Endodermal cell (in vitro differentiated cells): ENCODE data around the gene CLN6. TPM values are rescaled to one million over a fixed set of nuclear protein-coding genes. Genes with fewer than 3 reads are reported as not detected.

Source experiments
- DNase-seq: peaks from one replicate; pipeline ENCODE4 v3.0.0-alpha.2; 2017
- H3K27ac ChIP-seq: 2 replicates; pipeline ENCODE4 v1.5.1; 2013; ENCODE audit warnings: mild to moderate bottlenecking, low read depth, low read length, moderate library complexity
- H3K27me3 ChIP-seq: 2 replicates; pipeline ENCODE4 v1.6.1; 2013; ENCODE audit warnings: mild to moderate bottlenecking, low read length, moderate library complexity; ENCODE audit not compliant: insufficient read depth, control insufficient read depth, poor library complexity, severe bottlenecking
- H3K36me3 ChIP-seq: 2 replicates; pipeline ENCODE4 v1.7.0; 2013; ENCODE audit warnings: mild to moderate bottlenecking, low read length, moderate library complexity; ENCODE audit not compliant: control insufficient read depth, insufficient read depth
- H3K4me1 ChIP-seq: one replicate; pipeline ENCODE4 v1.7.0; 2013; ENCODE audit warnings: low read length; ENCODE audit not compliant: control insufficient read depth, insufficient read depth
- H3K4me3 ChIP-seq: 2 replicates; pipeline ENCODE4 v1.5.1; 2013; ENCODE audit warnings: mild to moderate bottlenecking, low read length, moderate library complexity
- H3K9ac ChIP-seq: 2 replicates; pipeline ENCODE4 v1.6.1; 2013; ENCODE audit warnings: mild to moderate bottlenecking, low read length, moderate library complexity; ENCODE audit not compliant: poor library complexity, severe bottlenecking; ENCODE audit errors: extremely low read depth
- H3K9me3 ChIP-seq: 2 replicates; pipeline ENCODE4 v1.6.1; 2013; ENCODE audit warnings: mild to moderate bottlenecking, low read length, moderate library complexity; ENCODE audit not compliant: control insufficient read depth
- H3K27ac Mint-ChIP-seq: 2 replicates; pipeline ENCODE4 v1.8.0; 2020; ENCODE audit warnings: mixed read lengths
- H3K27me3 Mint-ChIP-seq: 2 replicates; pipeline ENCODE4 v1.8.0; 2021; ENCODE audit warnings: mild to moderate bottlenecking, mixed read lengths; ENCODE audit not compliant: insufficient read depth
- H3K36me3 Mint-ChIP-seq: 2 replicates; pipeline ENCODE4 v1.8.0; 2020; ENCODE audit warnings: low read depth, mixed read lengths
- H3K4me1 Mint-ChIP-seq: 2 replicates; pipeline ENCODE4 v1.8.0; 2020; ENCODE audit warnings: mixed read lengths
- H3K4me3 Mint-ChIP-seq: 2 replicates; pipeline ENCODE4 v1.8.0; 2020; ENCODE audit warnings: mild to moderate bottlenecking, moderate library complexity, mixed read lengths
- H3K9me3 Mint-ChIP-seq: 2 replicates; pipeline ENCODE4 v1.8.0; 2020; ENCODE audit warnings: mild to moderate bottlenecking, mixed read lengths
- CTCF ChIP-seq: fragments of 200-600 bp; sonication (generic); conservative IDR thresholded peaks from 2 replicates; pipeline ENCODE4 v1.5.0; 2021; ENCODE audit warnings: antibody characterized with exemption, mild to moderate bottlenecking
- WGBS, 2 experiments: methylation state at CpG; one replicate each; pipeline versions ENCODE4 v1.1.5 to v1.1.7; 2013; ENCODE audit warnings: missing lambda C conversion rate in 2 of 2, mixed read lengths in 1 of 2; ENCODE audit not compliant: insufficient coverage in 1 of 2, insufficient read length in 1 of 2; 5-methylcytosine and 5-hydroxymethylcytosine counted together
- total RNA-seq, 2 donors: library from RNA; stranded (reverse); fragmentation: NEBNext Ultra II Directional in 1 of 2; extraction: Animal tissue kit (Norgen Biotek cat#: 25700) in 1 of 2; gene quantifications; 2 replicates in 1 of 2; 3 replicates in 1 of 2; pipeline ENCODE4 v1.2.1, GENCODE V29; 2021

Gene CLN6
- total RNA-seq, 2 donors from 2014 or later = 51.6 to 59.6 TPM

GRCh38 chr15:68183616-68184315 lies 45.8 kb downstream of the CLN6 start:
- TF ChIP-seq CTCF = no peak
- no peak overlapping the region for H3K9ac ChIP-seq
- no peaks in the 10 kb centered on the region for H3K4me1 ChIP-seq
- no peaks in the 10 kb centered on the region for H3K4me1 Mint-ChIP-seq
- peaks cover 47% of the 10 kb centered on the region for H3K36me3 Mint-ChIP-seq
- H3K4me3 ChIP-seq = no peak overlapping the region
- H3K27ac ChIP-seq = no peak overlapping the region
- no peak for DNase-seq
- no peaks in the 10 kb centered on the region for H3K27me3 ChIP-seq
- H3K4me3 Mint-ChIP-seq = no peak overlapping the region
- no peak overlapping the region for H3K27ac Mint-ChIP-seq
- H3K27me3 Mint-ChIP-seq = no peaks in the 10 kb centered on the region
- H3K9me3 ChIP-seq = no peaks in the 10 kb centered on the region
- peaks cover 66% of the 10 kb centered on the region for H3K36me3 ChIP-seq
- 92 to 97% methylated on average over 2 of the region's 5 CpGs for WGBS, 2 experiments
- H3K9me3 Mint-ChIP-seq = no peaks in the 10 kb centered on the region

GRCh38 chr15:68177742-68178141 lies 51.8 kb downstream of the CLN6 start:
- no peaks in the 10 kb centered on the region for H3K27me3 Mint-ChIP-seq
- TF ChIP-seq CTCF = no peak
- Histone ChIP-seq H3K4me1 (no peaks in the 10 kb centered on the region), H3K27me3 (no peaks in the 10 kb centered on the region), H3K4me3 (no peak overlapping the region), H3K36me3 (peaks cover 63% of the 10 kb centered on the region), H3K27ac (no peak overlapping the region), H3K9ac (no peak overlapping the region), H3K9me3 (no peaks in the 10 kb centered on the region)
- no peak overlapping the region for H3K27ac Mint-ChIP-seq
- H3K9me3 Mint-ChIP-seq = no peaks in the 10 kb centered on the region
- H3K4me3 Mint-ChIP-seq = no peak overlapping the region
- no peak for DNase-seq
- peaks cover 44% of the 10 kb centered on the region for H3K36me3 Mint-ChIP-seq
- H3K4me1 Mint-ChIP-seq = no peaks in the 10 kb centered on the region

- Mint-ChIP-seq H3K27ac (no peak overlapping the region), H3K36me3 (peaks cover 45% of the 10 kb centered on the region), H3K4me1 (no peaks in the 10 kb centered on the region), H3K27me3 (no peaks in the 10 kb centered on the region), H3K9me3 (peaks cover 3% of the 10 kb centered on the region), H3K4me3 (no peak overlapping the region)
- Histone ChIP-seq H3K4me3 (no peak overlapping the region), H3K9me3 (no peaks in the 10 kb centered on the region), H3K9ac (no peak overlapping the region), H3K27me3 (no peaks in the 10 kb centered on the region), H3K36me3 (peaks cover 63% of the 10 kb centered on the region), H3K4me1 (no peaks in the 10 kb centered on the region), H3K27ac (no peak overlapping the region)
- 92 to 98% methylated on average over 3 of the region's 3 CpGs for WGBS, 2 experiments
- TF ChIP-seq CTCF = no peak
- DNase-seq = no peak
Measured at GRCh38 chr15:68176601-68177000, 52.9 kb downstream of the CLN6 start.
